T-cell (primary cell): ENCODE results near the gene SREK1. TPM values are rescaled to one million over a fixed set of nuclear protein-coding genes. Genes with fewer than 3 reads are reported as not detected.

Source experiments
- ATAC-seq, 4 experiments: fragments of 200-7000 bp in 3 of 4; fragments of 150-1000 bp in 1 of 4; cut with Tn5 transposase; replicated peaks in 1 of 4; 1 replicate in 3 of 4; 2 replicates in 1 of 4; pipeline ENCODE4 v1.10.0; 2021; ENCODE audit warnings: moderate library complexity in 3 of 4, mild to moderate bottlenecking in 2 of 4, moderate number of reproducible peaks in 1 of 4
- CTCF ChIA-PET, 2 donors: fragments of 300-600 bp; sonication (Branson Sonifier 250); formaldehyde crosslinking; loops; one replicate each; lab custom pipeline; 2022; ENCODE audit warnings: antibody characterized with exemption in 2 of 2; lab: Charles Lee
- POLR2A ChIA-PET, 2 donors: fragments of 300-600 bp; sonication (Branson Sonifier 250); formaldehyde crosslinking; loops; one replicate each; lab custom pipeline; 2022; ENCODE audit warnings: antibody characterized with exemption in 2 of 2; lab: Charles Lee
- DNase-seq, 35 experiments: peaks; one replicate each; pipeline versions ENCODE4 v3.0.0 to v3.0.0-alpha.2; 2013 to 2023
- H3K27ac ChIP-seq: one replicate; pipeline ENCODE4 v1.5.1; 2013; ENCODE audit warnings: low read length
- H3K27me3 ChIP-seq, 2 experiments: replicated peaks in 1 of 2; 1 replicate in 1 of 2; 2 replicates in 1 of 2; pipeline versions ENCODE4 v1.6.1 to v1.7.0; 2013; ENCODE audit warnings: low read length in 1 of 2, mixed read lengths in 1 of 2; ENCODE audit not compliant: control insufficient read depth in 2 of 2, insufficient read depth in 2 of 2; ENCODE audit errors: extremely low read depth in 1 of 2
- H3K36me3 ChIP-seq, 2 donors: 1 replicate in 1 of 2; 2 replicates in 1 of 2; pipeline versions ENCODE4 v1.6.1 to v1.7.0; 2013; ENCODE audit warnings: low read length in 1 of 2; ENCODE audit not compliant: control insufficient read depth in 2 of 2, insufficient read depth in 1 of 2; ENCODE audit errors: extremely low read depth in 1 of 2
- H3K4me1 ChIP-seq, 2 experiments: 1 replicate in 1 of 2; 2 replicates in 1 of 2; pipeline versions ENCODE4 v1.6.1 to v1.7.0; 2013; ENCODE audit warnings: low read length in 2 of 2, mixed read lengths in 1 of 2; ENCODE audit not compliant: insufficient read depth in 2 of 2, control insufficient read depth in 1 of 2; ENCODE audit errors: extremely low read depth in 1 of 2
- H3K4me3 ChIP-seq, 2 donors: 1 replicate in 1 of 2; 2 replicates in 1 of 2; pipeline versions ENCODE4 v1.5.1 to v1.7.0; 2013; ENCODE audit warnings: mild to moderate bottlenecking in 2 of 2, low read length in 1 of 2, moderate library complexity in 1 of 2; ENCODE audit not compliant: control insufficient read depth in 1 of 2; ENCODE audit errors: extremely low read depth in 1 of 2
- H3K9me3 ChIP-seq: 2 replicates; pipeline ENCODE4 v1.7.0; 2013
- H3K27ac Mint-ChIP-seq, 2 donors: one replicate each; pipeline ENCODE4 v1.8.0; 2020 to 2021; ENCODE audit warnings: mild to moderate bottlenecking in 2 of 2, mixed read lengths in 2 of 2
- H3K27me3 Mint-ChIP-seq, 2 donors: one replicate each; pipeline ENCODE4 v1.8.0; 2021 to 2022; ENCODE audit warnings: mixed read lengths in 2 of 2
- H3K36me3 Mint-ChIP-seq: one replicate; pipeline ENCODE4 v1.8.0; 2021; ENCODE audit warnings: mixed read lengths
- H3K4me1 Mint-ChIP-seq, 3 donors: one replicate each; pipeline ENCODE4 v1.8.0; 2020 to 2022; ENCODE audit warnings: mixed read lengths in 3 of 3, mild to moderate bottlenecking in 1 of 3
- H3K4me3 Mint-ChIP-seq, 3 donors: one replicate each; pipeline ENCODE4 v1.8.0; 2020 to 2022; ENCODE audit warnings: mild to moderate bottlenecking in 3 of 3, mixed read lengths in 3 of 3, moderate library complexity in 3 of 3
- H3K9me3 Mint-ChIP-seq, 3 donors: one replicate each; pipeline ENCODE4 v1.8.0; 2020 to 2022; ENCODE audit warnings: mixed read lengths in 3 of 3
- WGBS: methylation state at CpG from one replicate; pipeline ENCODE4 v1.1.5; 2013; ENCODE audit warnings: missing lambda C conversion rate; ENCODE audit not compliant: insufficient coverage; 5-methylcytosine and 5-hydroxymethylcytosine counted together
- total RNA-seq, 35 experiments: library from RNA in 6 of 35; stranded (reverse) in 6 of 35; fragments of 120-200 nt in 1 of 35; gene quantifications; one replicate each; pipeline versions ENCODE4 v1.2.1 to v1.2.4 and lab custom pipeline; 2013 to 2026

The SREK1 gene
- 100 to 1,000 TPM in 2 of 5 donors, 10 to 100 TPM in 3; 60.2 to 145 (median 67.1) TPM for total RNA-seq
- total RNA-seq (2013) = 90.8 TPM
- total RNA-seq (lab: John Stamatoyannopoulos, UW) = 120 to 326 (median 184) reads per million in 29 experiments

- no peaks in the 10 kb centered on the region for H3K27me3 ChIP-seq
- peaks cover 5 to 36% of the 10 kb centered on the region in 2 experiments for H3K4me1 ChIP-seq
- peak; percentile 88 to 91 (median 88) for ATAC-seq
- Mint-ChIP-seq H3K9me3 (no peaks in the 10 kb centered on the region), H3K27ac (peak within 1 kb of the TSS; percentile 100), H3K4me3 (peak within 1 kb of the TSS; percentile 98 to 99 (median 99)), H3K27me3 (no peaks in the 10 kb centered on the region), H3K4me1 (peaks cover 44 to 59% (median 50%) of the 10 kb centered on the region in 3 donors), H3K36me3 (no peaks in the 10 kb centered on the region)
- H3K9me3 ChIP-seq = no peaks in the 10 kb centered on the region
- peak within 1 kb of the TSS; percentile 64 to 99 for H3K4me3 ChIP-seq
- under 1% methylated on average over 85 of the region's 86 CpGs for WGBS
- ChIA-PET POLR2A (interaction anchor here (0.6 to 1.0 kb wide), 7 partner anchors 12 to 1257 kb away, joined by 3 to 6 read pairs (median 4); no protein-coding TSS in a partner anchor), CTCF (interaction anchor here in 1 of 2 donors (0.6 kb wide), 1 partner anchor 230 kb away, joined by 3 read pairs; no protein-coding TSS in a partner anchor)
- peak; percentile 75 to 92 (median 83) for DNase-seq
- H3K27ac ChIP-seq = peak within 1 kb of the TSS; percentile 92
- no peaks in the 10 kb centered on the region for H3K36me3 ChIP-seq
Observed at GRCh38 chr5:66144074-66144833, at the start of gene SREK1. SREK1 (plus strand) TSS chr5:66144300; CDS start chr5:66144377, 77 bp downstream.

- Mint-ChIP-seq H3K27me3 (no peaks in the 10 kb centered on the region), H3K9me3 (peaks cover 7 to 60% (median 43%) of the 10 kb centered on the region in 3 donors), H3K4me3 (no peak overlapping the region), H3K4me1 (no peaks in the 10 kb centered on the region), H3K27ac (no peak overlapping the region), H3K36me3 (peaks cover 13% of the 10 kb centered on the region)
- ATAC-seq (no peak), DNase-seq (no peak)
- Histone ChIP-seq H3K4me3 (no peak overlapping the region), H3K4me1 (no peaks in the 10 kb centered on the region), H3K36me3 (no peaks in the 10 kb centered on the region), H3K27ac (no peak overlapping the region), H3K9me3 (peaks cover 3% of the 10 kb centered on the region), H3K27me3 (peaks cover 0 to 5% of the 10 kb centered on the region in 2 experiments)
- no CpG with 5 or more reads among the region's 2 CpGs for WGBS
- POLR2A ChIA-PET = no interaction called here
- CTCF ChIA-PET = no interaction called here
Observed at GRCh38 chr5:66100851-66101250, 43.2 kb upstream of the SREK1 start.

GRCh38 chr5:66113160-66113559 lies 30.9 kb upstream of the SREK1 start:
- H3K9me3 ChIP-seq = no peaks in the 10 kb centered on the region
- H3K4me3 ChIP-seq = no peak overlapping the region
- Mint-ChIP-seq H3K9me3 (peaks cover 24 to 37% (median 26%) of the 10 kb centered on the region in 3 donors), H3K36me3 (no peaks in the 10 kb centered on the region), H3K27ac (no peak overlapping the region), H3K27me3 (no peaks in the 10 kb centered on the region), H3K4me3 (no peak overlapping the region), H3K4me1 (no peaks in the 10 kb centered on the region)
- ChIA-PET CTCF (no interaction called here), POLR2A (no interaction called here)
- ATAC-seq (no peak), DNase-seq (no peak)
- H3K27me3 ChIP-seq = no peaks in the 10 kb centered on the region
- no peaks in the 10 kb centered on the region for H3K36me3 ChIP-seq
- WGBS = 90% methylated on average over 2 of the region's 2 CpGs
- H3K4me1 ChIP-seq = no peaks in the 10 kb centered on the region
- H3K27ac ChIP-seq = no peak overlapping the region

GRCh38 chr5:66118304-66118703 lies 25.8 kb upstream of the SREK1 start:
- Mint-ChIP-seq H3K27ac (no peak overlapping the region), H3K27me3 (no peaks in the 10 kb centered on the region), H3K36me3 (no peaks in the 10 kb centered on the region), H3K4me3 (no peak overlapping the region), H3K9me3 (peaks cover 3 to 8% (median 3%) of the 10 kb centered on the region in 3 donors), H3K4me1 (no peaks in the 10 kb centered on the region)
- H3K4me3 ChIP-seq = no peak overlapping the region
- H3K27me3 ChIP-seq = no peaks in the 10 kb centered on the region
- H3K4me1 ChIP-seq = no peaks in the 10 kb centered on the region
- POLR2A ChIA-PET = no interaction called here
- CTCF ChIA-PET = interaction anchor here in 1 of 2 donors (0.6 kb wide), 1 partner anchor 451 kb away, joined by 3 read pairs; no protein-coding TSS in a partner anchor
- no peak for ATAC-seq
- H3K27ac ChIP-seq = no peak overlapping the region
- WGBS = 90% methylated on average over 3 of the region's 4 CpGs
- DNase-seq = no peak
- H3K9me3 ChIP-seq = no peaks in the 10 kb centered on the region
- no peaks in the 10 kb centered on the region for H3K36me3 ChIP-seq

- no peak overlapping the region for H3K4me3 ChIP-seq
- Mint-ChIP-seq H3K27ac (no peak overlapping the region), H3K36me3 (no peaks in the 10 kb centered on the region), H3K4me1 (no peaks in the 10 kb centered on the region), H3K9me3 (no peaks in the 10 kb centered on the region), H3K4me3 (no peak overlapping the region), H3K27me3 (no peaks in the 10 kb centered on the region)
- no peaks in the 10 kb centered on the region for H3K4me1 ChIP-seq
- no peak for ATAC-seq
- CTCF ChIA-PET = no interaction called here
- WGBS = no CpG with 5 or more reads among the region's 2 CpGs
- H3K9me3 ChIP-seq = no peaks in the 10 kb centered on the region
- H3K27me3 ChIP-seq = no peaks in the 10 kb centered on the region
- no peaks in the 10 kb centered on the region for H3K36me3 ChIP-seq
- POLR2A ChIA-PET = no interaction called here
- H3K27ac ChIP-seq = no peak overlapping the region
- no peak for DNase-seq
Observed at GRCh38 chr5:66122379-66123034, 21.6 kb upstream of the SREK1 start.

GRCh38 chr5:66129144-66129543 lies 15.0 kb upstream of the SREK1 start:
- no peak overlapping the region for H3K4me3 Mint-ChIP-seq
- Histone ChIP-seq H3K36me3 (no peaks in the 10 kb centered on the region), H3K9me3 (no peaks in the 10 kb centered on the region), H3K4me3 (no peak overlapping the region), H3K27ac (no peak overlapping the region), H3K4me1 (no peaks in the 10 kb centered on the region), H3K27me3 (no peaks in the 10 kb centered on the region)
- H3K4me1 Mint-ChIP-seq = no peaks in the 10 kb centered on the region
- WGBS = 93% methylated on average over 3 of the region's 4 CpGs
- CTCF ChIA-PET = no interaction called here
- no peak for ATAC-seq
- peaks cover 0 to 3% (median 0%) of the 10 kb centered on the region in 3 donors for H3K9me3 Mint-ChIP-seq
- no peaks in the 10 kb centered on the region for H3K27me3 Mint-ChIP-seq
- POLR2A ChIA-PET = no interaction called here
- no peak overlapping the region for H3K27ac Mint-ChIP-seq
- DNase-seq = no peak
- H3K36me3 Mint-ChIP-seq = no peaks in the 10 kb centered on the region
